ENCODE data around the gene LRFN4. TPM values are rescaled to one million over a fixed set of nuclear protein-coding genes. Genes with fewer than 3 reads are reported as not detected.
A peak's percentile ranks its signal among the peaks of the same experiment; 100 is the strongest.

The LRFN4 gene
- total RNA-seq, 2 donors from 2014 or later = 20.7 to 51.7 TPM

DNA sequence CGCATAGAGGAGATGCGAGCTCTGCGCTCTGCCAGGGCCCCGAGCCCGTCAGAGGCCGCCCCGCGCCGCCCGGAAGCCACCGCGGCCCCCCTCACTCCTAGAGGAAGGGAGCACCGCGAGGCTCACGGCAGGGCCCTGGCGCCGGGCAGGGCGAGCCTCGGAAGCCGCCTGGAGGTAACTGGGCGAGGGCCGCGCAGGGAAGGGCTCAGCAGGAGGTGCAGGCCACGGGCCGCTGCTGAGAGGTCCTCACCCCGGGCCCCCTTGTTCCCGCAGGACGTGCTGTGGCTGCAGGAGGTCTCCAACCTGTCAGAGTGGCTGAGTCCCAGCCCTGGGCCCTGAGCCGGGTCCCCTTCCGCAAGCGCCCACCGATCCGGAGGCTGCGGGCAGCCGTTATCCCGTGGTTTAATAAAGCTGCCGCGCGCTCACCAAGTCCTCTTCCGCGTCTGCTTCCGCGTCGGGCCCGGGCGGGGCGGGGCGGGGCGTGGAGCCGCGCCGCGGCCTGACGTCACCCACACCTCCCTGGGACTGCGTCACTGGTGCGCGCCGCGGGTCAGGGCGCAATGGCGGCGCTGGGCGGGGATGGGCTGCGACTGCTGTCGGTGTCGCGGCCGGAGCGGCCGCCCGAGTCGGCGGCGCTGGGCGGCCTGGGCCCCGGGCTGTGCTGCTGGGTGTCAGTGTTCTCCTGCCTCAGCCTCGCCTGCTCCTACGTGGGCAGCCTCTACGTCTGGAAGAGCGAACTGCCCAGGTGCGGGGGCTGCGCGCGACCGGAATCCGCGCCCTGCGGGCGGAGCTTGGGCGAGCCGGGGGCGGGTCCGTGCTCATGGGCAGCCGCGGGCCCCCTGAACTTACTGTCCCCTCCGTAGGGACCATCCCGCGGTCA, 13.7 kb upstream of the LRFN4 start, which contains the start of gene RCE1:
TSS of gene RCE1 (plus strand) at position 546 of the 880 bp plus-strand sequence. CDS start at position 561, 15 bp downstream.
- DNase-seq = peak; percentile 89
- no peak for TF ChIP-seq CTCF (IDR thresholded peaks at IDR 0.05)
- H3K4me3 ChIP-seq = peak within 1 kb of the TSS; percentile 98
- H3K36me3 ChIP-seq = peaks cover 10% of the 10 kb centered on the region
- H3K9ac ChIP-seq (ENCODE audit: low read depth in 2 of 2, low read length in 2 of 2) = peak within 1 kb of the TSS; percentile 98 to 100
- no peaks in the 10 kb centered on the region for H3K27me3 ChIP-seq
- no peaks in the 10 kb centered on the region for H3K9me3 ChIP-seq
- peaks cover 12% of the 10 kb centered on the region for H3K4me1 ChIP-seq
- H3K27ac ChIP-seq = peak within 1 kb of the TSS; percentile 96
- intact Hi-C loops (cut with DNase I) = no loop called here

GRCh38 chr11:66843776-66844495, 12.9 kb upstream of the LRFN4 start:
- intact Hi-C loops (cut with DNase I) = no loop called here
- peak overlapping the region; percentile 98 to 100 for H3K9ac ChIP-seq (ENCODE audit: low read depth in 2 of 2, low read length in 2 of 2)
- H3K4me3 ChIP-seq = peak overlapping the region; percentile 98
- H3K27me3 ChIP-seq = no peaks in the 10 kb centered on the region
- TF ChIP-seq CTCF (IDR thresholded peaks at IDR 0.05) = no peak
- H3K4me1 ChIP-seq = peaks cover 12% of the 10 kb centered on the region
- H3K36me3 ChIP-seq = peaks cover 10% of the 10 kb centered on the region
- no peaks in the 10 kb centered on the region for H3K9me3 ChIP-seq
- DNase-seq = no peak
- H3K27ac ChIP-seq = peak overlapping the region; percentile 96

DNA sequence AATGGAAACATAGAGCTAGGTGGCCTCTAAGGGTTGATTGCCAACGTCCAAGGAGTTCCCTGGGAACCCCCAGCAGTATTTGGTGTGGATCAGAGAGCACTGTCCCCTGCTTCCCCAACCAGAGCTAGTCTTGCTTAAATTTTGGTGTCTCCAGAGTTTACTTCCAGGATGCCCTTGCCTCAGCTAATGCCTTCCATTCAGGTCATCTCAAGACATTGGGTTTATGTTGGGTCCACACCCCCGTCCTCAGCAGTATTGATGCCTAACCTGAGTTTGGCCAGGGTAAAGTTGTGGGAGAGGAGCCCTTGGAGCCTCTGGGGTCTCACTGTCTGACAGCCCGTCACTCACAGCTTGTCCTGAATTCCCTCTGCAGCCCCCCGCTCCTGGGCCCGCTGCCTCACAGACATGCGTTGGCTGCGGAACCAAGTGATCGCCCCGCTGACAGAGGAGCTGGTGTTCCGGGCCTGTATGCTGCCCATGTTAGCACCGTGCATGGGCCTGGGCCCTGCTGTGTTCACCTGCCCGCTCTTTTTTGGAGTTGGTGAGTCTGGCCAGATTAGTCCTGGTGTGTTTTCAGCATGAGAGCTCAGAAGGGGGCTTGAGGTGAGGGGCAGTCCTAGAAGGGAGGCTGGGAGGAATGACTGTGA, 12.2 kb upstream of the LRFN4 start:
- Histone ChIP-seq H3K36me3 (peaks cover 10% of the 10 kb centered on the region), H3K9me3 (no peaks in the 10 kb centered on the region), H3K27me3 (no peaks in the 10 kb centered on the region), H3K4me1 (peaks cover 12% of the 10 kb centered on the region), H3K27ac (no peak overlapping the region), H3K4me3 (peak overlapping the region; percentile 98), H3K9ac (ENCODE audit: low read depth in 2 of 2, low read length in 2 of 2) (peak overlapping the region in 1 of 2 donors; percentile 100)
- DNase-seq = no peak
- TF ChIP-seq CTCF (IDR thresholded peaks at IDR 0.05) = no peak
- intact Hi-C loops (cut with DNase I) = no loop called here

DNA sequence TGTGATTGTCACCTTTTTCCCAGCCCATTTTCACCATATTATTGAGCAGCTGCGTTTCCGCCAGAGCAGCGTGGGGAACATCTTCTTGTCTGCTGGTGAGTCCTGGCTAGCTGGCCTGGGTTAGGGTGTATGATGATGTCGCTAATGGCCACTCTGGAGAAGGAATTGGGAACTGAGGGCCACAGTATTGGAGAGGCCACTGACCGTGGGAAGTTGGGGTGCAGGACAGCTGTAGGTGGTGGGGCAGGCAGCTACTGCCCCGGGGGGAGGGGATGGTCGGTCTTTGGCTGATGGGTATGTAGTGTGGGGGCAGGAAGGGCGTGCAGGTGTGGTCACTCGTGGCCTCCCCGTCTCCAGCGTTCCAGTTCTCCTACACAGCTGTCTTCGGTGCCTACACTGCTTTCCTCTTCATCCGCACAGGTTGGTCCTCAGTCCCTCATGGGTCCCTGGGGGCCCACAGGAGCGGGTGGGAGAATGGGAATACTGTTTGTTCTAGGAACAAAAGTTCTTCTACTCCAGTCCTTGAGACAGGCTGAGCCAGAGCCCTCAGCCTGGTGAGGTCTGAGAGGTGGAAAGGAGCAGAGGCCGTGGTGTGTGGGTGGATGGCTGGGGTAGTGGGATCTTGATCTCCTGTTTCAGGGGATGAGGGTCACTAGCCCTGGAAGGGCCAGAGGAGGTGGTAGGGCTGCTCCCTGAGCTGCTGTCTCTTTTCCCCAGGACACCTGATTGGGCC, 11.6 kb upstream of the LRFN4 start:
- Histone ChIP-seq H3K27ac (no peak overlapping the region), H3K4me3 (no peak overlapping the region), H3K4me1 (peaks cover 12% of the 10 kb centered on the region), H3K9ac (ENCODE audit: low read depth in 2 of 2, low read length in 2 of 2) (no peak overlapping the region), H3K27me3 (no peaks in the 10 kb centered on the region), H3K36me3 (peaks cover 10% of the 10 kb centered on the region), H3K9me3 (no peaks in the 10 kb centered on the region)
- intact Hi-C loops (cut with DNase I) = no loop called here
- no peak for DNase-seq
- no peak for TF ChIP-seq CTCF (IDR thresholded peaks at IDR 0.05)

DNA sequence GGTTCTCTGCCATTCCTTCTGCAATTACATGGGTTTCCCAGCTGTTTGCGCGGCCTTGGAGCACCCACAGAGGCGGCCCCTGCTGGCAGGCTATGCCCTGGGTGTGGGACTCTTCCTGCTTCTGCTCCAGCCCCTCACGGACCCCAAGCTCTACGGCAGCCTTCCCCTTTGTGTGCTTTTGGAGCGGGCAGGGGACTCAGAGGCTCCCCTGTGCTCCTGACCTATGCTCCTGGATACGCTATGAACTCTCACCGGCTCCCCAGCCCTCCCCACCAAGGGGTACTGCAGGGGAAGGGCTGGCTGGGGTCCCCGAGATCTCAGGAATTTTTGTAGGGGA, 11.0 kb upstream of the LRFN4 start:
- H3K9ac ChIP-seq (ENCODE audit: low read depth in 2 of 2, low read length in 2 of 2) = no peak overlapping the region
- DNase-seq = no peak
- H3K9me3 ChIP-seq = no peaks in the 10 kb centered on the region
- peaks cover 10% of the 10 kb centered on the region for H3K36me3 ChIP-seq
- H3K4me3 ChIP-seq = no peak overlapping the region
- TF ChIP-seq CTCF (IDR thresholded peaks at IDR 0.05) = no peak
- H3K27me3 ChIP-seq = no peaks in the 10 kb centered on the region
- H3K4me1 ChIP-seq = peaks cover 12% of the 10 kb centered on the region
- intact Hi-C loops (cut with DNase I) = no loop called here
- no peak overlapping the region for H3K27ac ChIP-seq
